ENCODE data around the gene TRAPPC4.
A peak's percentile ranks its signal among the peaks of the same experiment; 100 is the strongest.
"Not testable (repeated sequence)": the region's sequence is repeated elsewhere in the genome, so short reads cannot be mapped to it uniquely, and the experiment has no call there.

TRAPPC4 gene

DNA sequence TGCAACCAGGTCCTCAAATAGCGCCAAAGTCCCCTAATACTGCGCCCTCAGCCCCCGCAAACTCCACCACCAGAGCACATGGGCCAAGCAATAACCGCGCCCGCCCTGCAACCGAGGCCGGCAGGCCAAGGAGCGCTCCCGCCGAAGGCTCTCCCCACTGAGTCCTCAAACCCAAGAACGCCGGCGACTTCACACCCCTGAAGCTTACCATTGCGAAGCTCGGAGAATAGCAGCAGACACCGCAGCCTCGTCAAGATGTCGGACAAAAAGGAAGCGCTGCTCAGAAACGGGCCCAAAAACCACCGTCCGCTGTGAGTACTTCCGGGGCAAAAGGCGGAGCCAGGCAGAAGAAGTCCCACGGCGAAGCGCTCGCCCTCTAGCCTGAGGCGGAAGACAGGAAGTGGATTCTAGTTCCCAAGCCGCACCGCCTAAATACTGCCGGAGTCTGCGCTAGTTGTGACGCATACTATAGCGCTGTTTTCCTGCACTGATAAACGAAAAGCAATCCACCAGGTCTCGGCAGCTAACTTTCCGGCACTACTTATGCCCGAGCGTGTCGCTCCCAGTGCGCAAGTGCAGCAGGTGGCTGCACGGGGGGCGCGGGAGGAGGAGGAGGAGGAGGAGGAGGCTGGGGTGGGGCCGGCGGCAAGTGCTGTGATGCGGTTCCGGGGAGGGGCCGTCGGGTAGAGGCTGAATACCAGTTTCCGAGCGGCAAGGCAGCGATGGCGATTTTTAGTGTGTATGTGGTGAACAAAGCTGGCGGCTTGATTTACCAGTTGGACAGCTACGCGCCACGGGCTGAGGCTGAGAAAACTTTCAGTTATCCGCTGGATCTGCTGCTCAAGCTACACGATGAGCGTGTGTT is at the start of gene TRAPPC4, which contains the start of gene RPS25:
Gene TRAPPC4 (plus strand): TSS at position 693 of the 865 bp plus-strand sequence. CDS start 30 bp downstream, at position 723.
Gene RPS25 (minus strand): TSS at position 270 of the 865 bp plus-strand sequence. CDS start 59 bp downstream, at position 211.
- peak; percentile 98 for DNase-seq

DNA sequence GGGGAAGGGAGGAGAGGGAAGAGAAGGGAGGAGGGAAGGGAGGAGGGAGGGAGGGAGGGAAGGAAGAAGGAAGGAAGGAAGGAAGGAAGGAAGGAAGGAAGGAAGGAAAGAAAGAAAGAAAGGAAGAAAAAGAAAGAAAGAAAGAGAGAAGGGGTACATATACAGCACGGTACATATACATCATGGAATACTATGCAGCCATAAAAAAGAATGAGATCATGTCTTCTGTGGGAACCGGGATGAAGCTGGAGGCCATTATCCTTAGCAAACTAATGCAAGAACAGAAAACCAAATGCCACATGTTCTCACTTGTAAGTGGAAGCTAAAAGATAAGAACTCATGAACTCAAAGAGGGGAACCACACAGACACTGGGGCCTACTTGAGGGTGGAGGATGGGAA is 49.1 kb upstream of the TRAPPC4 start:
- not testable (repeated sequence) for DNase-seq

- no peak for DNase-seq
These were observed 46.9 kb upstream of the TRAPPC4 start, which contains the start of gene FOXR1 for GRCh38 chr11:118971646-118972045. Gene FOXR1 (plus strand): TSS chr11:118971761. CDS start chr11:118971932, 171 bp downstream.

DNA sequence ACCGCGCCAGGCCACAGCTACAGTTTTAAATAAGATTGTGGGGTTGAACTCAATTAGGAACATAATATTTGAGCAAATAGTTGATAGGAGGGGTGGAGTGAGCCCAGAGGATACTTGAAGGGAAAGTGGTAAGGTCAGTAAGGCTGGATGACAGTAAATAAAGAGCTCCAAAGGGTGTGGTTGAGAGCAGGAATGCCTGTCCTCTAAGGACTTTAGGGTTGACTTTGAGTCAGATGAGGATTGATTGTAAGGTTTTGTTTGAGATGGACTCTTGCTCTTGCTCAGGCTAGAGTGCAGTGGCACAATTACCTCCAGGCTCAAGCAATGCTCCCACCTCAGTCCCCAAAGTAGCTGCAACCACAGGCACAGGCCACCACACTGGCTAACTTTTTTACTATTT is 44.6 kb upstream of the TRAPPC4 start:
- no peak for DNase-seq

- no peak for DNase-seq
These were observed 42.5 kb upstream of the TRAPPC4 start for GRCh38 chr11:118975771-118976709.

DNA sequence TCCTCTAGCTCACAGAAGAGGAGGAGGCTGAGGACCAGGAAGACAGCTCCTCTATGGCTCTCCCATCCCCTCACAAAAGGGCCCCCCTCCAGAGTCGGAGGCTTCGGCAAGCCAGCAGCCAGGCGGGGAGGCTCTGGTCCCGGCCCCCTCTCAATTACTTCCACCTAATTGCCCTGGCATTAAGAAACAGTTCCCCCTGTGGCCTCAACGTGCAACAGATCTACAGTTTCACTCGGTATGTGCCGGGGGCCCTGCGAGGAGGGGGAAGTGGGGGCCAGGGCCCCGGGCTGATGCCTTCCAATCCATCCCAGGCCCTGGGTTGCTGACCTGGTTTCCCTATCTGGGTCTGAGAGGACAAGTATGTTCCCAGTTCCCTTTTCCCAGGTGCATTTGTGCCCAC is 39.1 kb upstream of the TRAPPC4 start:
- peak; percentile 60 for DNase-seq

GRCh38 chr11:118980191-118980881 is 38.2 kb upstream of the TRAPPC4 start:
- DNase-seq, result peak; percentile 51

GRCh38 chr11:118984337-118984736 is 34.2 kb upstream of the TRAPPC4 start:
- not testable (repeated sequence) for DNase-seq

DNA sequence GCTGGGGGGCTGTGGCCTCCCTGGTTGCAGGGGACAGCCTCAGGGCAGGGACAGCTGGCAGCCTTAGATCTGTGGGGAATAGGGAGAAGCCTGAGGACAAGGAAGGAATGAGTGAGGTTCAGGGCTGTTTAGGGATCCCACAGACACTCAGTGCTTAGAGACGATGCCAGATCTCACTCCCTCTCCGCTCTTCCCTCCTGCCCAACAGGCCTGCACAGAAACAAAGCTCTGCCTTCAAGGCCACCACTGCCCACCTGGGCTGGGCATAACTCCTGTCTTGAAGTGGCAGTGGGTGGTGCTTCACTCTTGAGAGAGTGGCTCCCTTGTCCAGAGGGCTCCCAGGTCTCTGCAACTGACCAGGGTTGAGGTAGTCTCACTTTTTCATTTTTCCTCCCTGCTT is 33.7 kb upstream of the TRAPPC4 start:
- no peak for DNase-seq

GRCh38 chr11:118988280-118988679 is 30.3 kb upstream of the TRAPPC4 start:
- no peak for DNase-seq

- not testable (repeated sequence) for DNase-seq
These were observed 27.0 kb upstream of the TRAPPC4 start for GRCh38 chr11:118991486-118992038.

DNA sequence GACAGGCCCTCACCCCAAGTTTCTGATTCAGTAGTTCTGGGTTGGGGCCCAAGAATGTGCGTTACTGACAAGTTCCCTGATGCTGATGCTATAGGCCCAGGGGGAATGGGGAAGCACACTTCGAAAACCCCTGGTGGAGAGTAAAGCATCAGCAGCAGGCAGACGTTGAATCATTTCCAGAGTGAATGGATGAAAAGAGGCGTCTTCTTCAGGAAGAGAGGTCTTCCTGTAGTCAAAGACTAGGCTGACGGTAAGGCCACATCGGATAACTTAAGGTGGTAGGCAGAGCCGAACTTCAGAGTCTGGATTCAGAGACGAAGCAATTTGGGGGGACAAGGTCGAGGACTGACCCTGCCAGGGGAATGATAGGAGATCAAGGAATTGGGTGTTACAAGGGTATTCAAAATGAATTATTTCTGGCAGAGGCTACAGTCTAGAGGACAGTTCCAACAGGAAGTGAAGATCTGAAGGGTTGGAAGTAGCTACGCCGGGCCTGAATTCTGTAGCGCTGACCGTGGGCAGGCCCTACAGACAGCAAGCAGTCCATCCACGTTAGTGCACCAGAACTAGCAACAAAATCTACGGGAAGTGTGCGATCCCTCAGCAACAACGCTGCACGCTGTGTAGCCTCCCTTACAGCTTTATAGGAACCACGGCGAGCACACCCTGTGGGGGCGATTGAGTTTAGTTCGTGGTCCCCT is 21.5 kb upstream of the TRAPPC4 start:
- peak; percentile 17 for DNase-seq

- peak; percentile 95 for DNase-seq
These were observed 20.8 kb upstream of the TRAPPC4 start, which contains the start of gene CENATAC for GRCh38 chr11:118997627-118998387. Gene CENATAC (plus strand): TSS chr11:118998138. CDS start chr11:118998198, 60 bp downstream.

GRCh38 chr11:118998388-118998717 is 20.2 kb upstream of the TRAPPC4 start:
- no peak for DNase-seq

GRCh38 chr11:118998822-118999221 is 19.7 kb upstream of the TRAPPC4 start:
- DNase-seq, result no peak

- no peak for DNase-seq
These were observed 17.7 kb upstream of the TRAPPC4 start for GRCh38 chr11:119000906-119001305.

- DNase-seq, result no peak
These were observed 11.9 kb upstream of the TRAPPC4 start for GRCh38 chr11:119006656-119007055.

DNA sequence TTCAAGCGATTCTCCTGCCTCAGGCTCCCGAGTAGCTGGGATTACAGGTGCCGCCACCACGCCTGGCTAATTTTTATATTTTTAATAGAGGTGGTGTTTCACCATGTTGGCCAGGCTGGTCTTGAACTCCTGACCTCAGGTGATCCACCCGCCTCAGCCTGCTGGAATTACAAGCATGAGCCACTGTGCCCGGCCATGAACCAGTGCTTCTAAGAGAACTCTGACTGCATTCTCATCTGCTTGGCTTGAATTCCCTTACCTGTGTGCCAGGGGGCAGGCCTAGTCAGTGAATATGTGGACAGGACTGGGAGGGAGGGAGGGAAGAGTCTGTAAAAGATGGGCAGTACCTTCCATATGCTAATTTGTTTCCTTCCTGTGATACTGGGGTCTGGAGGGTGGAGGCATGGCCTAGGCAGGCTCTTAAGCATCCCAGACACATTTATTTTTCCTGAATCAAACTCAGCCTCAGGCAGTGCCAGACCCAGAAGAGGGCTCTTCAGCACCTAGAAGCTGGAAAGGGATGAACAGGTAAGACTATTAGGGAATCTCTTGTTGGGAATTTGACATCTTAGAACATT is 7.0 kb upstream of the TRAPPC4 start:
- DNase-seq, result no peak

DNA sequence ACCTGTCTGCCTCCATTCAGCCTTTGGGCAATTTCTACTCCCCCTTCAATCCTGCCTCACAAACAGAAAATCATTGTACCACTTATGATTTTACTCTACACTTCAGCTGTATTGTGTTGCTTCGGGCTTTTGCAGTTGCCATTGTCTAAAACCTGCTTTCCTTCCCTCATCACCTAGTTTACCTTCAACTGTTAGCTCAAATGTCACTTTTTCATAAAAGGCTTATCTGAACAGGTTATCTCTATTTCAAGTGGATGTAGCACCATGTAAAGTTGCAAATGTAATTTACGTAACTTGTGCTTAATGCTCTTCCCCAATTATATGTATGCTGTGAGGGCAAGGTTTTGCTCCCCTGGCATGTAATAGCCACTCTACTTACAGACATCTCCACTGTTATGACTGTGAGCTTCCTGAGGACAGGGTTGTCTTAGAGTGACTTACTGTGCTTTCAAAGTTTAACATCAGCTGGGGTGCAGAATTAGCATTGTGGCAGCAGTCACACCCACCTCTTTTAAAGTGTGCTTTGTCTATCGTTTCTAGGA is 5.9 kb upstream of the TRAPPC4 start:
- no peak for DNase-seq

Data from retina (tissue), 1 donor.